HEK293 (cell line): ENCODE data around the gene TINAGL1.
A peak's percentile ranks its signal among the peaks of the same experiment; 100 is the strongest.

Experiments used
- CTCF ChIA-PET: fragments of 350-600 bp; formaldehyde crosslinking; extraction: SDS; loops from one replicate; lab custom pipeline; 2021; ENCODE audit warnings: antibody characterized with exemption; lab: Yijun Ruan, JAX
- POLR2A ChIA-PET: fragments of 300-600 bp; formaldehyde crosslinking; extraction: SDS; loops from one replicate; lab custom pipeline; 2020; ENCODE audit warnings: antibody characterized with exemption, inconsistent platforms; lab: Yijun Ruan, JAX
- H3K27ac ChIP-seq: fragments of 200-500 bp; sonication (Bioruptor generic); 2 replicates; pipeline ENCODE4 v1.5.1; 2014; ENCODE audit warnings: low read depth, low read length, control low read depth, inconsistent platforms; ENCODE audit errors: extremely low read depth
- H3K36me3 ChIP-seq, 2 experiments: fragments of 200-500 bp in 1 of 2; sonication (Bioruptor generic) in 1 of 2; 1 replicate in 1 of 2; 2 replicates in 1 of 2; pipeline ENCODE4 v1.5.1; 2014 to 2017; ENCODE audit warnings: inconsistent platforms in 2 of 2, low read length in 2 of 2; ENCODE audit not compliant: control insufficient read depth in 2 of 2, insufficient read depth in 1 of 2
- H3K4me1 ChIP-seq: fragments of 200-500 bp; sonication (Bioruptor generic); 2 replicates; pipeline ENCODE4 v1.5.1; 2014; ENCODE audit warnings: mild to moderate bottlenecking, low read length, inconsistent platforms; ENCODE audit not compliant: control insufficient read depth, insufficient read depth
- H3K4me3 ChIP-seq: 2 replicates; pipeline ENCODE4 v1.5.1; 2011; ENCODE audit warnings: low read depth, mild to moderate bottlenecking, control low read depth, low read length, moderate library complexity
- H3K9me3 ChIP-seq: fragments of 200-500 bp; sonication (Bioruptor generic); 2 replicates; pipeline ENCODE4 v1.5.1; 2014; ENCODE audit warnings: low read depth, low read length, inconsistent platforms; ENCODE audit not compliant: control insufficient read depth, insufficient read depth
- BCL6B ChIP-seq: fragments of 450-650 bp; formaldehyde crosslinking; IDR thresholded peaks from 2 replicates; pipeline ENCODE4 v1.5.1; 2017; ENCODE audit warnings: missing biosample characterization, missing genetic modification characterization
- GLI4 ChIP-seq: fragments of 450-650 bp; formaldehyde crosslinking; IDR thresholded peaks from 2 replicates; pipeline ENCODE4 v1.5.1; 2016; ENCODE audit warnings: missing biosample characterization, missing genetic modification characterization
- GLIS2 ChIP-seq: fragments of 450-650 bp; formaldehyde crosslinking; IDR thresholded peaks from 2 replicates; pipeline ENCODE4 v1.5.1; 2016; ENCODE audit warnings: missing biosample characterization, missing genetic modification characterization
- INSM2 ChIP-seq: fragments of 450-650 bp; formaldehyde crosslinking; IDR thresholded peaks from 2 replicates; pipeline ENCODE4 v1.5.1; 2016; ENCODE audit warnings: missing biosample characterization, missing genetic modification characterization
- PRDM1 ChIP-seq: fragments of 450-650 bp; formaldehyde crosslinking; IDR thresholded peaks from 2 replicates; pipeline ENCODE4; 2016; ENCODE audit warnings: missing biosample characterization, missing genetic modification characterization
- REPIN1 ChIP-seq: fragments of 450-650 bp; formaldehyde crosslinking; IDR thresholded peaks from 2 replicates; pipeline ENCODE4 v1.5.1; 2017; ENCODE audit warnings: missing biosample characterization, missing genetic modification characterization, low read depth
- ZFP69B ChIP-seq: fragments of 450-650 bp; formaldehyde crosslinking; IDR thresholded peaks from 2 replicates; pipeline ENCODE4 v1.5.1; 2016; ENCODE audit warnings: missing biosample characterization, missing genetic modification characterization
- ZNF10 ChIP-seq: fragments of 450-650 bp; formaldehyde crosslinking; IDR thresholded peaks from 2 replicates; pipeline ENCODE4 v1.5.1; 2017; ENCODE audit warnings: missing biosample characterization, missing genetic modification characterization
- ZNF112 ChIP-seq: fragments of 450-650 bp; formaldehyde crosslinking; IDR thresholded peaks from 2 replicates; pipeline ENCODE4 v1.5.0; 2017; ENCODE audit warnings: missing biosample characterization, missing genetic modification characterization
- ZNF121 ChIP-seq: fragments of 450-650 bp; formaldehyde crosslinking; IDR thresholded peaks from 2 replicates; pipeline ENCODE4 v1.5.1; 2016; ENCODE audit warnings: missing biosample characterization, missing genetic modification characterization
- ZNF132 ChIP-seq: fragments of 450-650 bp; formaldehyde crosslinking; IDR thresholded peaks from 2 replicates; pipeline ENCODE4 v1.5.1; 2017; ENCODE audit warnings: missing biosample characterization, missing genetic modification characterization, borderline replicate concordance
- ZNF155 ChIP-seq: fragments of 450-650 bp; formaldehyde crosslinking; IDR thresholded peaks from 2 replicates; pipeline ENCODE4 v1.5.1; 2016; ENCODE audit warnings: missing biosample characterization, missing genetic modification characterization
- ZNF366 ChIP-seq: fragments of 450-650 bp; formaldehyde crosslinking; conservative IDR thresholded peaks from 2 replicates; pipeline ENCODE4 v1.5.1; 2016; ENCODE audit warnings: missing biosample characterization, missing genetic modification characterization
- ZNF423 ChIP-seq: fragments of 450-650 bp; formaldehyde crosslinking; IDR thresholded peaks from 2 replicates; pipeline ENCODE4 v1.5.1; 2016; ENCODE audit warnings: missing biosample characterization, missing genetic modification characterization
- ZNF473 ChIP-seq: fragments of 450-650 bp; formaldehyde crosslinking; IDR thresholded peaks from 2 replicates; pipeline ENCODE4 v1.5.1; 2017; ENCODE audit warnings: missing biosample characterization, missing genetic modification characterization
- ZNF561 ChIP-seq: fragments of 450-650 bp; IDR thresholded peaks from 2 replicates; pipeline ENCODE4 v1.5.1; 2018; ENCODE audit warnings: missing biosample characterization, missing genetic modification characterization, borderline replicate concordance
- ZNF610 ChIP-seq: fragments of 450-650 bp; formaldehyde crosslinking; IDR thresholded peaks from 2 replicates; pipeline ENCODE4 v1.5.1; 2016; ENCODE audit warnings: missing biosample characterization, missing genetic modification characterization, borderline replicate concordance
- ZNF624 ChIP-seq: fragments of 450-650 bp; formaldehyde crosslinking; IDR thresholded peaks from 2 replicates; pipeline ENCODE4 v1.5.1; 2017; ENCODE audit warnings: missing biosample characterization, missing genetic modification characterization
- ZNF629 ChIP-seq: fragments of 450-650 bp; formaldehyde crosslinking; IDR thresholded peaks from 2 replicates; pipeline ENCODE4 v1.5.1; 2017; ENCODE audit warnings: missing biosample characterization, missing genetic modification characterization
- ZNF660 ChIP-seq: fragments of 450-650 bp; IDR thresholded peaks from 2 replicates; pipeline ENCODE4 v1.5.1; 2018; ENCODE audit warnings: missing biosample characterization, mild to moderate bottlenecking, missing genetic modification characterization
- ZNF670 ChIP-seq: fragments of 450-650 bp; formaldehyde crosslinking; IDR thresholded peaks from 2 replicates; pipeline ENCODE4 v1.5.1; 2016; ENCODE audit warnings: missing biosample characterization, missing genetic modification characterization, low read depth
- TF ChIP-seq, protein P1 (sequence below): fragments of 450-650 bp; formaldehyde crosslinking; IDR thresholded peaks from 2 replicates; pipeline ENCODE4 v1.5.1; 2016; ENCODE audit warnings: missing biosample characterization, missing genetic modification characterization
- TF ChIP-seq, protein P2 (sequence below): fragments of 450-650 bp; formaldehyde crosslinking; IDR thresholded peaks from 2 replicates; pipeline ENCODE4 v1.5.1; 2017; ENCODE audit warnings: missing biosample characterization, missing genetic modification characterization
- TF ChIP-seq, protein P3 (sequence below): fragments of 450-650 bp; IDR thresholded peaks from 2 replicates; pipeline ENCODE4 v1.5.1; 2018; ENCODE audit warnings: missing biosample characterization, mild to moderate bottlenecking, missing genetic modification characterization
- TF ChIP-seq, protein P4 (sequence below): fragments of 450-650 bp; formaldehyde crosslinking; IDR thresholded peaks from 2 replicates; pipeline ENCODE4 v1.5.1; 2016; ENCODE audit warnings: missing biosample characterization, missing genetic modification characterization

The TINAGL1 gene

GRCh38 chr1:31593770-31594632, 17.7 kb downstream of the TINAGL1 start (continued):
- TF ChIP-seq ZNF629 (tag by site-specific recombination): no peak
- TF ChIP-seq ZNF561 (tag by site-specific recombination): no peak
- TF ChIP-seq ZNF366 (tag by site-specific recombination): peak; percentile 46
- no peak for TF ChIP-seq PRDM1 (tag by site-specific recombination)
- TF ChIP-seq, protein P1, sequence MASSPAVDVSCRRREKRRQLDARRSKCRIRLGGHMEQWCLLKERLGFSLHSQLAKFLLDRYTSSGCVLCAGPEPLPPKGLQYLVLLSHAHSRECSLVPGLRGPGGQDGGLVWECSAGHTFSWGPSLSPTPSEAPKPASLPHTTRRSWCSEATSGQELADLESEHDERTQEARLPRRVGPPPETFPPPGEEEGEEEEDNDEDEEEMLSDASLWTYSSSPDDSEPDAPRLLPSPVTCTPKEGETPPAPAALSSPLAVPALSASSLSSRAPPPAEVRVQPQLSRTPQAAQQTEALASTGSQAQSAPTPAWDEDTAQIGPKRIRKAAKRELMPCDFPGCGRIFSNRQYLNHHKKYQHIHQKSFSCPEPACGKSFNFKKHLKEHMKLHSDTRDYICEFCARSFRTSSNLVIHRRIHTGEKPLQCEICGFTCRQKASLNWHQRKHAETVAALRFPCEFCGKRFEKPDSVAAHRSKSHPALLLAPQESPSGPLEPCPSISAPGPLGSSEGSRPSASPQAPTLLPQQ (tag by site-specific recombination): no peak
- no peak for TF ChIP-seq GLIS2
- TF ChIP-seq ZNF121 (tag by site-specific recombination): peak; percentile 69
- no peak for TF ChIP-seq BCL6B (tag by site-specific recombination)

- Histone ChIP-seq H3K36me3 (no peaks in the 10 kb centered on the region), H3K9me3 (no peaks in the 10 kb centered on the region), H3K27ac (no peak overlapping the region), H3K4me3 (no peak overlapping the region), H3K4me1 (no peaks in the 10 kb centered on the region)
- ChIA-PET CTCF (interaction anchor here (0.6 to 9.6 kb wide), 6 partner anchors 11 to 71 kb away, joined by 3 to 120 read pairs (median 4); no protein-coding TSS in a partner anchor), POLR2A (no interaction called here)
- TF ChIP-seq ZNF112 (no peak), ZNF10 (no peak), INSM2 (tag by site-specific recombination) (no peak), ZNF132 (tag by site-specific recombination) (no peak), ZFP69B (tag by site-specific recombination) (no peak), ZNF155 (tag by site-specific recombination) (no peak), REPIN1 (tag by site-specific recombination) (no peak), ZNF624 (tag by site-specific recombination) (no peak), PRDM1 (tag by site-specific recombination) (no peak), ZNF660 (tag by site-specific recombination) (no peak), ZNF423 (tag by site-specific recombination) (no peak), GLI4 (tag by site-specific recombination) (no peak), ZNF610 (no peak), ZNF473 (no peak), ZNF670 (tag by site-specific recombination) (no peak)
- TF ChIP-seq, protein P2, sequence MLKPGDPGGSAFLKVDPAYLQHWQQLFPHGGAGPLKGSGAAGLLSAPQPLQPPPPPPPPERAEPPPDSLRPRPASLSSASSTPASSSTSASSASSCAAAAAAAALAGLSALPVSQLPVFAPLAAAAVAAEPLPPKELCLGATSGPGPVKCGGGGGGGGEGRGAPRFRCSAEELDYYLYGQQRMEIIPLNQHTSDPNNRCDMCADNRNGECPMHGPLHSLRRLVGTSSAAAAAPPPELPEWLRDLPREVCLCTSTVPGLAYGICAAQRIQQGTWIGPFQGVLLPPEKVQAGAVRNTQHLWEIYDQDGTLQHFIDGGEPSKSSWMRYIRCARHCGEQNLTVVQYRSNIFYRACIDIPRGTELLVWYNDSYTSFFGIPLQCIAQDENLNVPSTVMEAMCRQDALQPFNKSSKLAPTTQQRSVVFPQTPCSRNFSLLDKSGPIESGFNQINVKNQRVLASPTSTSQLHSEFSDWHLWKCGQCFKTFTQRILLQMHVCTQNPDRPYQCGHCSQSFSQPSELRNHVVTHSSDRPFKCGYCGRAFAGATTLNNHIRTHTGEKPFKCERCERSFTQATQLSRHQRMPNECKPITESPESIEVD (tag by site-specific recombination): no peak
- TF ChIP-seq, protein P3, sequence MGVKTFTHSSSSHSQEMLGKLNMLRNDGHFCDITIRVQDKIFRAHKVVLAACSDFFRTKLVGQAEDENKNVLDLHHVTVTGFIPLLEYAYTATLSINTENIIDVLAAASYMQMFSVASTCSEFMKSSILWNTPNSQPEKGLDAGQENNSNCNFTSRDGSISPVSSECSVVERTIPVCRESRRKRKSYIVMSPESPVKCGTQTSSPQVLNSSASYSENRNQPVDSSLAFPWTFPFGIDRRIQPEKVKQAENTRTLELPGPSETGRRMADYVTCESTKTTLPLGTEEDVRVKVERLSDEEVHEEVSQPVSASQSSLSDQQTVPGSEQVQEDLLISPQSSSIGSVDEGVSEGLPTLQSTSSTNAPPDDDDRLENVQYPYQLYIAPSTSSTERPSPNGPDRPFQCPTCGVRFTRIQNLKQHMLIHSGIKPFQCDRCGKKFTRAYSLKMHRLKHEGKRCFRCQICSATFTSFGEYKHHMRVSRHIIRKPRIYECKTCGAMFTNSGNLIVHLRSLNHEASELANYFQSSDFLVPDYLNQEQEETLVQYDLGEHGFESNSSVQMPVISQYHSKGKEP (tag by site-specific recombination): no peak
- TF ChIP-seq, protein P4, sequence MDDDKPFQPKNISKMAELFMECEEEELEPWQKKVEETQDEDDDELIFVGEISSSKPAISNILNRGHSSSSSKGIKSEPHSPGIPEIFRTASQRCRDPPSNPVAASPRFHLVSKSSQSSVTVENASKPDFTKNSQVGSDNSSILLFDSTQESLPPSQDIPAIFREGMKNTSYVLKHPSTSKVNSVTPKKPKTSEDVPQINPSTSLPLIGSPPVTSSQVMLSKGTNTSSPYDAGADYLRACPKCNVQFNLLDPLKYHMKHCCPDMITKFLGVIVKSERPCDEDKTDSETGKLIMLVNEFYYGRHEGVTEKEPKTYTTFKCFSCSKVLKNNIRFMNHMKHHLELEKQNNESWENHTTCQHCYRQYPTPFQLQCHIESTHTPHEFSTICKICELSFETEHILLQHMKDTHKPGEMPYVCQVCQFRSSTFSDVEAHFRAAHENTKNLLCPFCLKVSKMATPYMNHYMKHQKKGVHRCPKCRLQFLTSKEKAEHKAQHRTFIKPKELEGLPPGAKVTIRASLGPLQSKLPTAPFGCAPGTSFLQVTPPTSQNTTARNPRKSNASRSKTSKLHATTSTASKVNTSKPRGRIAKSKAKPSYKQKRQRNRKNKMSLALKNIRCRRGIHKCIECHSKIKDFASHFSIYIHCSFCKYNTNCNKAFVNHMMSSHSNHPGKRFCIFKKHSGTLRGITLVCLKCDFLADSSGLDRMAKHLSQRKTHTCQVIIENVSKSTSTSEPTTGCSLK (tag by site-specific recombination): no peak
Measured at GRCh38 chr1:31595836-31596736, 19.8 kb downstream of the TINAGL1 start.
